Endothelial cell of umbilical vein (primary cell): ENCODE measurements around the gene POMC. TPM values are rescaled to one million over a fixed set of nuclear protein-coding genes. Genes with fewer than 3 reads are reported as not detected.

ENCODE experiments used
- BruUV-seq: library from RNA; stranded (reverse); fragments of 400-500 nt; replicated peaks from 2 replicates; lab custom pipeline; 2021; lab: Mats Ljungman, UMichigan
- CTCF ChIA-PET: fragments of 300-600, 350-600 bp; sonication (Branson Sonifier 250); formaldehyde crosslinking; loops from one replicate; lab custom pipeline; 2021; ENCODE audit warnings: antibody characterized with exemption, inconsistent platforms; lab: Charles Lee
- POLR2A ChIA-PET: fragments of 300-600, 350-600 bp; sonication (Branson Sonifier 250); formaldehyde crosslinking; loops from one replicate; lab custom pipeline; 2021; ENCODE audit warnings: antibody characterized with exemption, inconsistent platforms; lab: Charles Lee
- DNase-seq: peaks from one replicate; pipeline ENCODE4 v3.0.0-alpha.2; 2011; ENCODE audit warnings: low read depth, low spot score
- FAIRE-seq: peaks from 2 replicates; lab custom pipeline; 2011; peaks lifted over from hg19 to GRCh38; lab: Jason Lieb, UNC
- H2AFZ ChIP-seq: 2 replicates; pipeline ENCODE4 v1.6.0; 2012; ENCODE audit warnings: low read depth, low read length, control low read depth, inconsistent platforms
- H3K27ac ChIP-seq: 2 replicates; pipeline ENCODE4 v1.5.1; 2011; ENCODE audit warnings: low read depth, mild to moderate bottlenecking, control low read depth, low read length, moderate library complexity; ENCODE audit not compliant: insufficient read depth
- H3K27me3 ChIP-seq, 2 experiments: 2 replicates each; pipeline versions ENCODE4 v1.6.0 to v1.6.1; 2011; ENCODE audit warnings: low read length in 2 of 2, mixed read lengths in 1 of 2; ENCODE audit not compliant: control insufficient read depth in 2 of 2, insufficient read depth in 2 of 2
- H3K36me3 ChIP-seq, 2 experiments: 2 replicates in 1 of 2; 3 replicates in 1 of 2; pipeline ENCODE4 v1.5.1; 2011; ENCODE audit warnings: low read length in 2 of 2, mild to moderate bottlenecking in 1 of 2, moderate library complexity in 1 of 2; ENCODE audit not compliant: control insufficient read depth in 2 of 2, insufficient read depth in 2 of 2; ENCODE audit errors: extremely low read depth in 1 of 2
- H3K4me1 ChIP-seq: 3 replicates; pipeline ENCODE4 v1.5.1; 2011; ENCODE audit warnings: mild to moderate bottlenecking, low read length; ENCODE audit not compliant: control insufficient read depth, insufficient read depth; ENCODE audit errors: extremely low read depth
- H3K4me2 ChIP-seq: 2 replicates; pipeline ENCODE4 v1.6.1; 2011; ENCODE audit warnings: low read length, control low read depth, mixed read lengths; ENCODE audit not compliant: insufficient read depth
- H3K4me3 ChIP-seq, 3 experiments: fragments of 200-600 bp in 1 of 3; sonication (generic), shearing (Covaris generic) in 1 of 3; replicated peaks in 1 of 3; 2 replicates each; pipeline ENCODE4 v1.5.1; 2011 to 2016; ENCODE audit warnings: control low read depth in 3 of 3, low read length in 3 of 3, mild to moderate bottlenecking in 2 of 3, inconsistent platforms in 1 of 3, low read depth in 1 of 3, moderate library complexity in 1 of 3; ENCODE audit not compliant: insufficient read depth in 1 of 3
- H3K79me2 ChIP-seq: 2 replicates; pipeline ENCODE4 v1.6.0; 2012; ENCODE audit warnings: low read length, inconsistent platforms; ENCODE audit not compliant: control insufficient read depth, insufficient read depth
- H3K9ac ChIP-seq: replicated peaks from 2 replicates; pipeline ENCODE3; 2011; ENCODE audit warnings: low read length, control low read depth; ENCODE audit not compliant: insufficient read depth; ENCODE audit errors: extremely low read depth
- H3K9me1 ChIP-seq: replicated peaks from 3 replicates; pipeline ENCODE4 v1.6.0; 2011; ENCODE audit warnings: mild to moderate bottlenecking, low read length; ENCODE audit not compliant: control insufficient read depth, insufficient read depth; ENCODE audit errors: extremely low read depth
- H3K9me3 ChIP-seq: replicated peaks from 2 replicates; pipeline ENCODE4 v1.5.1; 2012; ENCODE audit warnings: low read length, inconsistent platforms; ENCODE audit not compliant: control insufficient read depth, insufficient read depth
- H4K20me1 ChIP-seq: replicated peaks from 2 replicates; pipeline ENCODE3; 2011; ENCODE audit warnings: mild to moderate bottlenecking, low read length; ENCODE audit not compliant: control insufficient read depth, insufficient read depth; ENCODE audit errors: extremely low read depth
- EZH2 ChIP-seq: IDR thresholded peaks from 2 replicates; pipeline ENCODE4 v1.6.1; 2012; ENCODE audit warnings: borderline replicate concordance, low read depth, mild to moderate bottlenecking, moderate library complexity, low read length, inconsistent platforms; ENCODE audit not compliant: severe bottlenecking
- FOS ChIP-seq: IDR thresholded peaks from 2 replicates; pipeline ENCODE4 v1.6.1; 2011; ENCODE audit warnings: mild to moderate bottlenecking, low read length, moderate library complexity, borderline replicate concordance; ENCODE audit not compliant: insufficient read depth
- GATA2 ChIP-seq: IDR thresholded peaks from 2 replicates; pipeline ENCODE4 v1.7.0; 2011; ENCODE audit warnings: low read depth, mild to moderate bottlenecking, moderate library complexity, mixed read lengths, low read length; ENCODE audit not compliant: insufficient read length, insufficient read depth
- JUN ChIP-seq: IDR thresholded peaks from 2 replicates; pipeline ENCODE4 v1.6.1; 2011; ENCODE audit warnings: borderline replicate concordance, low read depth; ENCODE audit not compliant: insufficient read length, insufficient read depth
- MYC ChIP-seq: IDR thresholded peaks from one replicate; pipeline ENCODE4 v1.6.1; 2011; ENCODE audit warnings: mild to moderate bottlenecking, low read depth, low read length
- POLR2A ChIP-seq: IDR thresholded peaks from 2 replicates; pipeline ENCODE4 v1.6.1; 2012; ENCODE audit warnings: low read depth, mild to moderate bottlenecking, control low read depth, low read length
- POLR2AphosphoS5 ChIP-seq: IDR thresholded peaks from 2 replicates; pipeline ENCODE4 v1.6.1; 2012; ENCODE audit warnings: low read depth, mild to moderate bottlenecking, control low read depth, low read length, moderate library complexity; ENCODE audit not compliant: insufficient read depth
- dilution Hi-C: fragments of 300-500 bp; cut with MboI; formaldehyde crosslinking; loops from one replicate; pipeline ENCODE4 v1.15.0; 2019; ENCODE audit warnings: low sequenced_read_pairs; ENCODE audit not compliant: extremely low pct_ligation_motif_present
- intact Hi-C: fragments of 100-400 bp; cut with micrococcal nuclease; formaldehyde crosslinking; loops from one replicate; pipeline ENCODE4 v1.10.0; 2022
- polyA plus RNA-seq, 4 experiments: library from polyadenylated mRNA; depleted of rRNA in 3 of 4; stranded (reverse) in 3 of 4; unstranded in 1 of 4; fragments of >200 nt; gene quantifications; 2 replicates each; pipeline versions ENCODE4 v1.2.1 to v1.2.3, GENCODE V29; 2011 to 2012; ENCODE audit warnings: missing spikeins in 1 of 4
- total RNA-seq: library from RNA; stranded (reverse); gene quantifications from 2 replicates; pipeline ENCODE4 v1.2.3, GENCODE V29; 2021
- TF ChIP-seq, protein P1 (sequence below), 2 donors: IDR thresholded peaks; 1 replicate in 1 of 2; 2 replicates in 1 of 2; pipeline ENCODE4 v1.5.1; 2011; ENCODE audit warnings: low read length in 2 of 2, mild to moderate bottlenecking in 2 of 2, moderate library complexity in 2 of 2, control low read depth in 1 of 2, inconsistent platforms in 1 of 2, low read depth in 1 of 2; ENCODE audit not compliant: insufficient read depth in 1 of 2; ENCODE audit errors: extremely low read depth in 1 of 2
- TF ChIP-seq, protein P2 (sequence below): IDR thresholded peaks from 2 replicates; pipeline ENCODE4 v1.6.1; 2011; ENCODE audit not compliant: insufficient read depth, insufficient read length

Gene POMC
- total and polyA plus RNA-seq, 2 donors (not counting 3 experiments of a cell fraction or from before 2014, with no cell fraction given), result 2.4 to 2.7 TPM

DNA sequence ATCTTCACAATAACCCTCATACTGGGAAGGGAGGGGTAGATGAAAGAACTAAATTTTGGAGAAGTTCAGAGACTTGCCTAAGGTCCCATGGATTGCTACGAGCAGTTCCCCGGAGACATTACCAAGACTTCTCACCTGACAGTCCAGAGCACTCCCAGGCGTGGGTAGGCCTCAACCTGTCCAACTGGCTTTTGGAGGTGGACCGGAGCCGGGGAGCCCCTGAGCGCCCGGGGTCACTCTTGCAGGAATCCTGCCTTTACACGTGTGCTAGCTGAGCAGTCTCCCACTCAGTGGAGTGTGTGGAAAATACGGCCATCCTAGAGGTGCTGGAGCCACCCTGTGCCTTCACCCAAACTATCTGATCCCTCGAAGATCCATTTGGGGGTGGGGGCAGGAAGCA, 8.0 kb downstream of the POMC start:
- H3K9me3 ChIP-seq, result no peaks in the 10 kb centered on the region
- BruUV-seq, result no TSS peak
- no peak for TF ChIP-seq EZH2
- TF ChIP-seq POLR2AphosphoS5, result no peak
- no peak for TF ChIP-seq GATA2
- TF ChIP-seq, protein P1, sequence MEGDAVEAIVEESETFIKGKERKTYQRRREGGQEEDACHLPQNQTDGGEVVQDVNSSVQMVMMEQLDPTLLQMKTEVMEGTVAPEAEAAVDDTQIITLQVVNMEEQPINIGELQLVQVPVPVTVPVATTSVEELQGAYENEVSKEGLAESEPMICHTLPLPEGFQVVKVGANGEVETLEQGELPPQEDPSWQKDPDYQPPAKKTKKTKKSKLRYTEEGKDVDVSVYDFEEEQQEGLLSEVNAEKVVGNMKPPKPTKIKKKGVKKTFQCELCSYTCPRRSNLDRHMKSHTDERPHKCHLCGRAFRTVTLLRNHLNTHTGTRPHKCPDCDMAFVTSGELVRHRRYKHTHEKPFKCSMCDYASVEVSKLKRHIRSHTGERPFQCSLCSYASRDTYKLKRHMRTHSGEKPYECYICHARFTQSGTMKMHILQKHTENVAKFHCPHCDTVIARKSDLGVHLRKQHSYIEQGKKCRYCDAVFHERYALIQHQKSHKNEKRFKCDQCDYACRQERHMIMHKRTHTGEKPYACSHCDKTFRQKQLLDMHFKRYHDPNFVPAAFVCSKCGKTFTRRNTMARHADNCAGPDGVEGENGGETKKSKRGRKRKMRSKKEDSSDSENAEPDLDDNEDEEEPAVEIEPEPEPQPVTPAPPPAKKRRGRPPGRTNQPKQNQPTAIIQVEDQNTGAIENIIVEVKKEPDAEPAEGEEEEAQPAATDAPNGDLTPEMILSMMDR (IDR thresholded peaks at IDR 0.05; ENCODE audit: extremely low read depth in 1 of 2, insufficient read depth in 1 of 2, low read depth in 1 of 2, low read length in 2 of 2), result no peak
- TF ChIP-seq JUN, result no peak
- TF ChIP-seq, protein P2, sequence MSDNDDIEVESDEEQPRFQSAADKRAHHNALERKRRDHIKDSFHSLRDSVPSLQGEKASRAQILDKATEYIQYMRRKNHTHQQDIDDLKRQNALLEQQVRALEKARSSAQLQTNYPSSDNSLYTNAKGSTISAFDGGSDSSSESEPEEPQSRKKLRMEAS, result no peak
- no peak for TF ChIP-seq POLR2A
- TF ChIP-seq FOS, result no peak
- no peak for TF ChIP-seq MYC
- H3K79me2 ChIP-seq, result no peaks in the 10 kb centered on the region
- peaks cover 21 to 22% of the 10 kb centered on the region in 2 experiments for H3K27me3 ChIP-seq
- intact Hi-C loops, result no loop called here
- DNase-seq, result no peak
- no peak overlapping the region for H2AFZ ChIP-seq
- H3K36me3 ChIP-seq, result no peaks in the 10 kb centered on the region
- no peaks in the 10 kb centered on the region for H4K20me1 ChIP-seq
- no peak overlapping the region for H3K27ac ChIP-seq
- no peak for FAIRE-seq
- CTCF ChIA-PET, result interaction anchor here (0.7 kb wide), 1 partner anchor 31 kb away, joined by 3 read pairs; no protein-coding TSS in a partner anchor
- H3K9ac ChIP-seq, result no peak overlapping the region
- no peaks in the 10 kb centered on the region for H3K9me1 ChIP-seq
- dilution Hi-C loops, result no loop called here
- no peaks in the 10 kb centered on the region for H3K4me1 ChIP-seq
- no peak overlapping the region for H3K4me3 ChIP-seq
- no peak overlapping the region for H3K4me2 ChIP-seq
- POLR2A ChIA-PET, result no interaction called here
